ENCODE data around the gene TBL1X.
"Not testable (repeated sequence)": the region's sequence is repeated elsewhere in the genome, so short reads cannot be mapped to it uniquely, and the experiment has no call there.

TBL1X gene

DNA sequence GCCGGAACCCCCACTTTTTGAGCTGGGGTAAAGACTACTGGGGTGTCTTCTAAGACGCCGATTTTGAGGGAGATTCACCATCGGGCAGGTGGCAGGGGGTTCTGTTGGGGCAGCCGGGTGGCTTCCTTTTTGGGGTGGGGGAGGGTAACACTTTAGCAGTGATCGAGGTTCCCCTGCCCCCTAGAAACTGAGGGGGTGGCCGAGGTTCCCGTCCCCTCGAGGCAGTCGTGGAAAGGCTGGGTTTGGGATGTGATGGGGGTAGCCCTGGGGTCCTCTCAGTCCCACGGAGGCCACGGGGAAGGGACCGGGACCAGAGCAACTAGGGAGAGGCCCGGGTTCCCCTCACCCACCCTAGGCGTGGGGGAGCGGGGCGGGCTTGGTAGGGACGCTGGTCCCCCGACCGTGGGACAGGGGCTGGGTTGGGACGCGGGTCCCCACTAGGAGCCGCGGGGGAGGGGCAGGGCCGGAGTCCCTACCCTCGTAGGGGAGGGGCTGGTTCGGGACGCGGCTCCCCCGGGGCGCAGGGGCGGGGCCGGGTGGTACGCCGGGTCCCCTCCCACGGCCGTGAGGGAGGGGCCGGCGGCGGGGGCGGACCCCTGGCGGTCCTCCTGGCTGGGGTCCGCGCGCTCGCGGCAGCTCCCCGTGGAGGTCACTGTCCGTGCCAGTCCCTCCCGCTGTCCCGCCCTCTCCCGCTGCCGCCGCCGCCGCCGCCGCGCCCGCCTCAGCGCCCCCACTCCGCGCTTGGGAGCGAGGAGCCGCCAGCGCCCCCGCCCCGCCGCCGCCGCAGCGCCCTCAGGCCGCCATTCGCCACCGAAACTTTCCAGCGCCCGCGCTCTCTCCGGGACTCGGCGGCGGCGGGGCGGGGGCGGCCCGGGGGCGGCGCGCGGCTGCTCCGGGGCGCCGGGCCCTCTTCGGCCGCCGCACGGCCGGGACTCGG is at the start of gene TBL1X:
TBL1X (plus strand) TSS at position 624 of the 937 bp plus-strand sequence. CDS start 188,529 bp downstream, outside the sequence.
- peak; percentile 70 for DNase-seq

DNA sequence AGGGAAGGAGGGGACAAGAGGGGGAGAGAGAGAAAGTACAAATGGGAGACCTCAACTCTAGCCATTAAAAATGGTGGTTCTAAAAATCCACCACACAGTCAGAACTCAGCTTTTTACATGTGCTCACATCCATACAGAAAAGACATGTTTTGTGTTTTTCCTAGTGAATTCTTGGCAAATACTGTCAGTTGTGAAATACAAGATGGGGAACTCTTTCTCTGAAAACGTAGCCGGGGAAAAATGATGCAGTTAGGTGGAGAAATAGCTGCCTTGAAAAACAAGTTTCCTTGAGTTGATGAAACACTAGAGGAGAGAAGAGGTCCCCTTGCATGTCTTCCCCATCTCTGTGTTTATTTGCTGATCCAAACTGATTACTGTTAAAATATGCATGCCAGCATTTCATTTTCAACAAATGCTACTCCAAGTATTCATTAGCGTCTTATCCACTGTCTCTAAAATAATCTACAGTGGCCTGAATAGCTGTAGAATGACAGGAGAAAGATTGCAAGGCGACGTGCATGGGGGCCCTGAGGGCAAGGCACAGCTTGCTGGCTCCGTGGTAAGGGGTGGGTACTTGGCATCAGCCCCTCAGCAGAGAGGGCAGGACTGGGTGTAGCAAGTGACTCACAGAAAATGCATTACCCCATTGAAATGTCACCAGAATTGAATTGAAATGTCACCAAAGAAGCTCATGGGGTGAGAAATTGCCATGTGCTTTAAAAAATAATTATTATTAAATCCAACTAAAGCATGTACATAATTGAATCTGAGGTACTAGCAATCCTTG is 48.1 kb upstream of the TBL1X start:
- DNase-seq (no peak), ATAC-seq (no peak)

More for the DNA sequence above, at the start of gene TBL1X:
- ATAC-seq, result peak; percentile 30

- ATAC-seq (no peak), DNase-seq (no peak)
Measured at GRCh38 chrX:9418262-9418661, 46.6 kb upstream of the TBL1X start.

GRCh38 chrX:9420275-9421265 is 44.3 kb upstream of the TBL1X start:
- ATAC-seq (no peak), DNase-seq (no peak)

DNA sequence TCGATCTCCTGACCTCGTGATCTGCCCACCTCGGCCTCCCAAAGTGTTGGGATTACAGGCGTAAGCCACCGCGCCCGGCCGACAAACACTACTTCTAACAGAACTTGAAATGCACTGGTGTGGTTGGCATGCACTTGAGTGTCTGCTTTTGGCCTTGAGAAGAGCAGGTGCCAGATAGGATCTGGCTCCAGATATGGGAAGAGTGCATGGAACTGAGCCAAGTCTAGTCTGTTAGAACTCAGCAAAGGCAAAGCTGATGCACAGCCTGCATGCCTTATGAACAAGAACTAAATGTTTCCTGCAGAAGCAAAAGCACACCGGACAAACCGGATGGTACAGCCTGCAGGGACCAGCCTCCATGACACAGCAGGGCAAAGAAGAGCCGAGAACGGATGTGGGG is 35.1 kb upstream of the TBL1X start:
- DNase-seq, result no peak
- no peak for ATAC-seq

DNA sequence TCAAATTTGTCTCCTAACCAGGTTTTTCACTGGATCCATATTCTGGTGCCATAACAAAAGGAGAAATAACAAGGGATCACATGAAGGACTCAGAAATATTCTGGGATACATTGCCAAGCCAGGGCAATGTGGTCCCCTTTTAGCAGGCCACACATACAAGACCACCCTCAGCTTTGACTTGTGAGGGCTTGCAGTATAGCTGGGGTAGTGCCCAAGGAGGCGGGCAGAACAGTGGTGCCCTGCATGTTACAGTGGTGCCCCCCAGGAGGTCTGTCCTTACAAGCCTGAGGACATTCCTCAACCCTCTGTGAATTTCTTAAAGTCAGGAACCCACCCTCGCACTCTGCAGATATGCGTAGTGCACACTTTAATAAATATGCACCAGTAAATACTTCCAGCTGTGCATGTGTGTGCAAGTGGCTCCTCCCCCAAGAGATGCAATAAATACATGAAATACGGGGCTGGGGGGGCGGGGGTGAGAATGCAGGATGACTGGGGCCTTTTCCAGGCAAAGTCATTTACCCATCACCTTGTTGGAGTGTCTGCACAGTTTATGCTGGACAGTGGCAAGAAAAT is 34.4 kb upstream of the TBL1X start:
- ATAC-seq (no peak), DNase-seq (no peak)

GRCh38 chrX:9431281-9431680 is 33.6 kb upstream of the TBL1X start:
- ATAC-seq (no peak), DNase-seq (no peak)

- DNase-seq (no peak), ATAC-seq (no peak)
Measured at GRCh38 chrX:9433596-9433995, 31.3 kb upstream of the TBL1X start.

DNA sequence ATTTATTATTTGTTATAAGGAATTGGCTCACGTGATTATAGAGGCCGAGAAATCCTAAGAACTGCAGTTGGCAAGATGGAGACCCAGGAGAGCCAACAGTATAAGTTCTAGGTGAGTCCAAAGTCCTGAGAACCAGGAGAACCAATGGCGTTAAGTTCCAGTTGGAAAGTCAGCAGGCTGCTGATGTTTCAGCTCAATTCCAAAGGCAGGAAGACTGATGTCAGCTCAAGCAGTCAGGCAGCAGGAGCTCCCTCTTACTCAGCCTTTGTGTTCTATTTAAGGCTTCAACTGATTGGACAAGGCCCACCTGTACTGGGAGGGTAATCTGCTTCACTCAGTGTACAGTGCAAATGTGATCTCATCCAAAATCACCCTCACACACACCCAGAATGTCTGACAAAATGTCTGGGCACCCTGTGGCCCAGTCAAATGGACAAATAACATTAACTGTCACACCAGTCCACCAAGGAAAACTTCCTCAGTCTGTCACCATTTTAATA is 30.8 kb upstream of the TBL1X start:
- DNase-seq (no peak), ATAC-seq (no peak)

- DNase-seq, ATAC-seq: not testable (repeated sequence)
Measured at GRCh38 chrX:9435086-9435485, 29.8 kb upstream of the TBL1X start.

GRCh38 chrX:9436812-9437211 is 28.0 kb upstream of the TBL1X start:
- ATAC-seq (no peak), DNase-seq (no peak)

GRCh38 chrX:9438933-9439494 is 25.8 kb upstream of the TBL1X start:
- no peak for DNase-seq
- ATAC-seq, result no peak

DNA sequence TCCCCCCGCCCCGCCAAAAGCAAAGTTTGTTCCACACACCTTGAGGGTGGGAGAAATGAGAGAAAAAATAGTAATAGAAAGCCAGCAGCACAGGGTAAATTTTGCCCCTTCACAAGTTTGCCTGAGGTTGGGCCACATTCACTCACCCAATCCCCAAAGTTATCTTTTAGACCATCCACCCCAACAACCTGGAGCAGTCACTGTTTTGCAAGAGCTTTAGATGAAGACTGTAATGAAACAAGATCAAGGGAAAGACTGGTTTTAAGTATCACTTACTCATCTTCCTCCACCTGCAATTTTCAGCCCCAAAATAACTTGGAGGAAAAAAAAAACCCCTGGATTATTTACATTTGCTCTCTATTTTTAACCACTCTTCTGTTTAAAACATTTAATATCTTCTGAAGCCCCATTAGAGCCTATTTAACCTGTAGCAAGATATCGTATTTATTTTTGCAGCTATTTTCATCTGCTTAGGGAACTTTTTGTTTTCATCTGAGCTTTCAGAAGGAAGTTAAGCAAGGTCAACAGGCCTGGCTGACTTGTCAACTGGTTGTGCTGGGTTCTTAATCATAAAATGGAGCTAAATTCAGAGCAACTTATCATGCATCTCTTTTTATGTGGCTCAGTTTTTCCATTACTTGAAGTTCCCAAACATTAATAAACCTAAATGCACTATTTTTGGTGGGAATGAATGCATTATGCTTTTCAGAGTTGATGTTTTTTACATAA is 24.6 kb upstream of the TBL1X start:
- ATAC-seq, result no peak
- DNase-seq, result no peak

GRCh38 chrX:9442056-9442455 is 22.8 kb upstream of the TBL1X start:
- DNase-seq (no peak), ATAC-seq (no peak)

GRCh38 chrX:9443327-9443726 is 21.5 kb upstream of the TBL1X start:
- no peak for ATAC-seq

GRCh38 chrX:9447906-9448305 is 17.0 kb upstream of the TBL1X start:
- ATAC-seq (no peak), DNase-seq (no peak)

More at GRCh38 chrX:9443327-9443726, 21.5 kb upstream of the TBL1X start:
- DNase-seq, result no peak

DNA sequence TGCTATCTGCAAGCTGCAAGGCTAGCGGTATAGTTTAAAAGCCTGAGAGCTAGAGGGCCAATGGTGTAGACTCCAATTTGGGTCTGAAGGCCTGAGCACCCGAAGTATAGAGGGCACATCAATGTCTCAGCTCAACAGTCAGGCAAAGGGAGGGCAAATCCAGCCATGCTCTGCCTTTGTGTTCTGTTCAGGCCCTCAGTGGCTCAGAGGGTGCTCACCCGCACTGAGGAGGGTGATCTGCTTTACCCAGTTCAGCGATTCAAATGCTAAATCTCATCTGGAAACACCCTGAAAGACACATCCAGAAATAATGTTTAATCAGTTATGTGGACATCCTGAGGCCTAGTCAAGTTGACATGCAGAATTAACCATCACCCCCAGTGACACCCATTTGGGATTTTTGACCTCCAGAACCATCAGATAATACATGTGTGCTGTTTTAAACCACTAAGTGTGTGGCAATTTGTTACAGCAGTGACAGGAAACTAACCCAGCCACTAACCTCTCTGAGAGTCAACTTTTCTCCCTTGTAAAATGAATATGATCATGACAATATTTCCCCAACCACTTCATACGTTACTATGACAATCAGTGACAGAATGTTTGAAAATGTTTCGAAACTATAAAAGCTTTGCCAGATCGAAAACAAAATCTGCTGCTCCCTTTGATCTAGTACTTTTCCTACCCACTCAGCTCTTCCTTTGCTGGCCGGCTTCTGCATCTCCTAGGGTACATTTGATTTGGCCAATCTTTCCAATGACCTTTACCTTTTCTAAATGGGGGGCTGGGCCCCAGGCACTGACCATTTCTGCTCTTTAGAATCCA is 8.4 kb upstream of the TBL1X start:
- DNase-seq (peak; percentile 37), ATAC-seq (peak; percentile 93)

GRCh38 chrX:9458034-9458433 is 6.8 kb upstream of the TBL1X start:
- ATAC-seq, DNase-seq: not testable (repeated sequence)

GRCh38 chrX:9458516-9459078 is 6.3 kb upstream of the TBL1X start:
- ATAC-seq (no peak), DNase-seq (no peak)
